GM21723 (cell line): ENCODE data around the gene ERH.
A peak's percentile ranks its signal among the peaks of the same experiment; 100 is the strongest.
"Not testable (repeated sequence)": the region's sequence is repeated elsewhere in the genome, so short reads cannot be mapped to it uniquely, and the experiment has no call there.

Experiments used
- ATAC-seq: cut with Tn5 transposase; IDR thresholded peaks from one replicate; pipeline ENCODE4 v1.9.1; 2021; ENCODE audit warnings: mild to moderate bottlenecking, moderate library complexity; ENCODE audit not compliant: unreplicated experiment

ERH gene

GRCh38 chr14:69398053-69398817 lies at the start of gene ERH, which contains the start of gene SLC39A9:
Gene ERH (minus strand): TSS chr14:69398299. CDS start chr14:69398233, 66 bp downstream.
Gene SLC39A9 (plus strand): TSS chr14:69398692. CDS start chr14:69399370, 678 bp downstream.
- peak; percentile 91 for ATAC-seq

DNA sequence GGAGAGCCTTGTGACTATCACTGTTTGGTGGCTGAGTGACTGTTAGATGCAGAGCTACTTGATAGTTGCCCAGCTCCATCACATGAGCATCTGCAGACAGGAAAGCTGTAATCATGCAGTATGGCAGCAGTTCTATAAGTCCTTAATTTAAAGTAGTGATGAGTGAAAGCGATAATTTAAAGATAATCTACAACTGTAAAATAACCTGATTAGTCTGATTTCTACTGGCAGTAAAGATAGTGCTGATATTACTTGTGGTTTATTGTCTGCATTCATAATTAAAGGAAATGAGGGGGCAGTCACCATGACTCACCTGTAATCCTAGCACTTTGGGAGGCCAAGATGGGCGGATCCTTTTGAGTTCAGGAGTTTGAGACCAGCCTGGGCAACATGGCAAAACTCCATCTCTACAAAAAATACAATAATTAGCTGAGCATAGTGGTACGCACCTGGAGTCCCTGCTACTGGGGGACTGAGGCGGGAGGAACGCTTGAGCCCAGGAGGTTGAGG lies 45.3 kb upstream of the ERH start:
- no peak for ATAC-seq

DNA sequence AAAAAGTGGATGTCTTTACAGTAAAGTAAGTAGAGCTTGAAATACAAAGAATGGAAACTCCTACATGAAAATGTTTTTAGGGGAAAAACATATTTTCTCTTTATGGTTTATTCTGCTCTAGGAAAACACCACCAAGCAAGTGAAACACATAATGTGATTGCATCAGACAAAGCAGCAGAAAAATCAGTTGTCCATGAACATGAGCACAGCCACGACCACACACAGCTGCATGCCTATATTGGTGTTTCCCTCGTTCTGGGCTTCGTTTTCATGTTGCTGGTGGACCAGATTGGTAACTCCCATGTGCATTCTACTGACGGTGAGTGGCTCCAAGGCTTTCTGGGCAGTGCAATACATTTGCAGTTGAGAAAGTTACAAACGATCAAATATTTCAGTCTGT lies 43.8 kb upstream of the ERH start:
- ATAC-seq, result peak; percentile 80

- no peak for ATAC-seq
Observed at GRCh38 chr14:69439521-69440270, 41.6 kb upstream of the ERH start.

DNA sequence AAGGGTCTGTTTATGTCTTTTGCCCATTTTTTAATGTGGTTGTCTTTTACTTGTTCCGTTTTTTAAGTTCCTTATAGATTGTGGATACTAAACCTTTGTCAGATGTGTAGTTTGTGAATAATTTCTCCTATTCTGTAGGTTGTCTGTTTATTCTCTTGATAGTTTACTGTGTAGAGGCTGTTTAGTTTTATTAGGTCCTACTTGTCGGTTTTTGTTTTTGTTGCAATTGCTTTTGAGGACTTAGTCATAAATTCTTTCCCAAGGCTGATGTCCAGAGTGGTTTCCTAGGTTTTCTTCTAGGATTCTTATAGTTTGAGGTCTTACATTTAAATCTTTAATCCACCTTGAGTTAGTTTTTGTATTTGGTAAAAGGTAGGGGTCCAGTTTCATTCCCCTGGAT lies 34.3 kb upstream of the ERH start:
- ATAC-seq, result no peak

DNA sequence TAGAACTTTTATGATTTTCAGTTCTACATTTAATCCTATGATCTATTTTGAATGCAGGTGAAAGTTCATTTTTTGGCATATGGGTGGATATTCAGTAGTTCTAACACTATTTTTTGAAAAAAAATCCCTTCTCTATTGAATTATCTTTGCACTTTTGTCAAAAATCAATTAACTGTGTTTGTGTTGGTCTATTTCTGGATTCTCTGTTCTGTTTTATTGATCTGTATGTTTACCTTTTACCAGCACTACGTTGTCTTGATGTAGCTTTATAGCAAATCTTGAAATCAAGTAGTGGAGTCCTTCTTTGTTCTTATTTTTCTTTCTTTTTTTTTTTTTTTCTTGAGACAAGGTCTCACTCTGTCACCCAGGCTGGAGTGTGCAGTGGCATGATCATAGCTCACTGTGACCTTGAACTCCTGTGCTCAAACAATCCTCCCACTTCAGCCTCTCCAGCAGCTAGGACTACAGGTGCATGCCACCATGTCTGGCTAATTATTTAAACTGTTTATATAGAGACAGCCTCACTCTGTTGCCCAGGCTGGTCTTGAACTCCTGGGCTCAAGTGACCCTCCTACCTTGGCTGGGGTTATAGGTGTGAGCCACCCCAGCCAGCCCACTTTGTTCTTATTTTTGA lies 32.3 kb upstream of the ERH start:
- no peak for ATAC-seq

- ATAC-seq, result no peak
Observed at GRCh38 chr14:69429643-69430042, 31.5 kb upstream of the ERH start.

DNA sequence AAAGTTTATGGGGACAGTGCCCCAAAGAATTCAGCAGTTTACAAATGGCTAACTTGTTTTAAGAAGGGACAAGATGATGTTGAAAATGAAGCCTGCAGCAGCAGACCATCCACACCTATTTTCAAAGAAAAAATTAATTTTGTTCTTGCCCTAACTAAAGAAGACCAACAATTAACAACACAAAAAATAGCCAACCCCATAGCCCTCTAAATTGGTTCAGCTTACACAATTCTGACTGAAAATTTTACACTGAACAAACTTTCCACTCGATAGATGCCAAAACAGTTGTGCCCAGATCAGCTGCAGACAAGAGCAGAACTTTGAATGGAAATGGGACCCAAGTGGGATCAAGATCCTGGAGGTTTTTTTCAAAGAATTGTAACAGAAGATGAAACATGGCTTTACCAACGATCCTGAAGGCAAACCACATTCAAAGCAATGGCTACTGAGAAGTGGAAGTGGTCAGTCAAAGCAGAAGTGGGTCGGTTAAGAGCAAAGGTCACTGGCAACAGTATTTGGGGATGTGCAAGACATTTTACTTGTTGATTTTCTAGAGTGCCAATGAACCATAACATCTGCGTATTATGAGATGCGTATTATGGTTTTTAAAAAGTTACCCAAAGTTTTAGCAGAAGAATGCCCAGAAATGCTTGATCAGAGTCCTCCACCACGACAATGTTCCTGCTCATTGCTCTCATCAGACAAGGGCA lies 30.3 kb upstream of the ERH start:
- no peak for ATAC-seq

DNA sequence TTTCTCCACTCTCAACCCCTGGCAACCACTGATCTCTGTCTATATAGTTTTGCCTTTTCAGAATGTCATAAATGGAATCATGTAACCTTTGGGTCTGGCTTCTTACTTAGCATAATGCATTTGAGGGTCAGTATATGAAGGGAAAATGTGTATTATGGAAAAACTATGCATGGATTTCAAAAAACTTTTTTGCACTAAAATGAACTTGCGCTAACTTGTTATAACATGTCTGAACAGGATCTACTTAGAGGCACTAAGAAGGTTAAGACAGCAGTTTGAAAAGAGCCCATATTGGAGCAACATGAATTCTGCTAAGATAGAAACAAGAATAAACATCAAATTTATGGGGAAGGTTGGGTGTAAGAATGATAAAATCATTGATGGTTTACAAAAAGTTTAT lies 29.5 kb upstream of the ERH start:
- no peak for ATAC-seq

- no peak for ATAC-seq
Observed at GRCh38 chr14:69424149-69424923, 26.2 kb upstream of the ERH start.

DNA sequence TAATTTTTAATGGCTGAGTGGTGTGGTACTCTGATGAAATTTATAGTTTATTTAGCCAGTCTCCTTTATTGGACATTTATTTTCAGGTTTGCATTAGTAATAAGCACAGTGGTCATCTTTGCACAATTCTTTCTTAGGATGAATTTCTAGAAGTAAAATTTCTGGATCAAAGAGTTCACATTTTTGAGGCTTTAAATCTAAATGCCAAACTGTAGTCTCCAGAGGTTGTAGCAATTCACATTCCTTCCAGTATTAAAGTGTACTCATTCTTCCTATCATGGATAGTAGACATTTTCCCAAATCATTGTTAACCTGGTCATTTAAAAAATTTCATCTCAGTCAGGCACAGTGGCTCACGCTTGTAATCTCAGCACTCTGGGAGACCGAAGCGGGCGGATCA lies 25.2 kb upstream of the ERH start:
- ATAC-seq, result no peak

DNA sequence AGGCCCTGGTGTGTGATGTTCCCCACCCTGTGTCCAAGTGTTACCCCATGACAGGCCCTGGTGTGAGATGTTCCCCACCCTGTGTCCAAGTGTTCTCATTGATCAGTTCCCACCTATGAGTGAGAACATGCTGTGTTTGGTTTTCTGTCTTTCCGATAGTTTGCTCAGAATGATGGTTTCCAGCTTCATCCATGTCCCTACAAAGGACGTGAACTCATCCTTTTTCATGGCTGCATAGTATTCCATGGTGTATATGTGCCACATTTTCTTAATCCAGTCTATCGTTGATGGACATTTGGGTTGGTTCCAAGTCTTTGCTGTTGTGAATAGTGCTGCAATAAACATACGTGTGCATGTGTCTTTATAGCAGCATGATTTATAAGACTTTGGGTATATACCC lies 18.0 kb upstream of the ERH start:
- not testable (repeated sequence) for ATAC-seq

DNA sequence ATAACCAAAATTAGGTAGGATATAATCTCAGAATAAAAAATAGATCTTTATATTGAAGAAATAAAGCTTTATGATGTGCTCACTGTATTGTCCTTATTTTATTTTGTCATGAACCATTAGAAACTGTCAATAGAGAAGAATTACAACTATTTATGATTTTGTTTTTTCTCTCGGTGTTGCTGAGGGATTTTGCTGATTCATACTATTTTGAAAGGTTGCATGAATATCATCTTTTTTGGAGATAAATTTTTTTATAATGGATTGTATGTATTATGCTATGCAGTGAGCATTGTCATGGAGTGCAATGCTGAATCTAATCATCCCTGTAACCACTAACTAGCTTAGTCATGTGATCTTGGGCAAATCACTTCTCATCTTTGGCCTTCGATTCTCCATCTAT lies 15.4 kb upstream of the ERH start:
- ATAC-seq, result no peak

DNA sequence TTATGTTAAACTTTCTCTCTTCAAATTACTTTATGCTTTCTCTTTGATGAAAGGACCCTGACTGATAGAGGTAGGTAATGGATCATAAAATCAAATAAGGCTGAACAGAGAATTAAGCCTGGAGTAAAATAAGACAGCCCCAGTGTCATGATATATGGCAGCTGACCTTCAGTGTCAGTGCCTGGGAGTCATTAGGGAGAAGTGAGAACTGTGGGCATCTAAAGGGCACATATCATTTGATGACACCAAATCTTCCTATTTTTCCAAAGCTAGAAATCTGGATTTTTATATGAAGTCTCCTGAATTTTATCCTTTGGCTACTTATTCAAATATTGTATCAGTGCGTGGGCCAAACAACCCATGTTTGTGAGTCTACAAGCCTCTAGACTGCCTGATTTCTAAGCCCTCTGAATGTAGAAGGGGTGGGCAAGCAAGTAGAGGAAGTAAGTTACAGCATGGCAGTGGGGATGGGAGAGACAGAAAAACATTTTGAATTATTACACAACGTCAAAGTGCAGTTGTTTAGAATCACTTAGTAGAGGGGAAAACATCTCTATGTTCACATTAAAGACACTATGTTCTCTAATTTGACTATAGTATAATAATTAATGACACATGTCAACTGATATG lies 10.3 kb upstream of the ERH start:
- ATAC-seq, result no peak

GRCh38 chr14:69405762-69406161 lies 7.7 kb upstream of the ERH start:
- ATAC-seq, result no peak

GRCh38 chr14:69404883-69405282 lies 6.8 kb upstream of the ERH start:
- ATAC-seq, result no peak

DNA sequence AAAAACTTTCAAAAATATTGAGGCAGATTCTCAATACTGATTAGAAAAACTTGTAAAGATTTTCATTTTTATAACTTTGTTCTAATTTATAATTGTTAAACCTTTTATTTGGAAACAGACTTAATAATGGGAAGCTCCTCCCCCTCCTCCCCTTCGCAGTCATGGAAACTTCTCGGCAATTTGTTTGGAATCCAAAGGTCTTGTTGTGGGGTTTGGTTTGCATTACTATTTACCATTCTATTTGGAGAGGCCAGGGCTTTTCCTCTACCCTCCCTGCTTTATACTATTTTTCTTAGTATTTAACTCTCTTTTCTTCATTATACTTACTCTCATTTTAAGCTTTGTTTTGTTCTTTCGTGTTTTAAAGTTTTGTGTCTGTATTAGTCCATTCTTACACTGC lies 6.4 kb upstream of the ERH start:
- no peak for ATAC-seq

DNA sequence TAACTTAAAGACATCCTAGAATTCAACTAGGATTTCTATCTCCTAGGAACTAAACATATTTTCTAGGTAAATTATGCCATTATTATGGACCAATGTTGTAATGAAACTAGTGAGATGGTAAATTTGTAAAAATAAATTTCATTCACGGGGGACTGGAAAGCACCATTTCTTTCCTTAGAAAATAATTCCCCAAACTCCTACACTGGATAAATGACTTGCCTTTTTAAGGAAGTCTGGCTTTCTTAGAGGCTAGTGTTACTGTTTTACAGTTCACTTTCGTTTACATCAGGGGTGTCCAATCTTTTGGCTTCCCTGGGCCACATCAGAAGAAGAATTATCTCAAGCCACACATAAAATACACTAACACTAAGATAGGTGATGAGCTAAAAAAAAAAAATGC lies 3.7 kb upstream of the ERH start:
- ATAC-seq, result no peak

DNA sequence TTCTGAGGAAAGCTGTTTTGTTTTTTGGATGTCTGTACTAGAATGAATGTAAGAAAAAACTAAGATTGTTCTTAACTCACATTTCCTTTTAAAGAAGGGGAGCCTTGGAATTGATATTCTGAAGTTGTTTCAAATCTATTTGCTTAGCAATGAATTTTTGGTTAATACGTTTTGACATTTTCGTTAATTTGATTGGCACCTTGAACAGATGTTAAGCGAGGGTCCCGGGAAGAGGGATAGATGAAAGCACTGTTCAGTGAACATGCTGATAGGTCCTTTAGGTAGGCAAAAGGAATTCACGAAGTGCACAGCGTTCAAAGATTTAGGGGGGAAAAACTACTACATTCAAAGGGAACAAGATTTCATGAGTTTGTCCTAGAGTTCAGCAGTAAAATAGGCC lies 2.1 kb upstream of the ERH start:
- ATAC-seq, result no peak

- ATAC-seq, result no peak
Observed at GRCh38 chr14:69399750-69400149, 1.7 kb upstream of the ERH start.
